Measurements from ENCODE around the gene MYO18A. TPM values are rescaled to one million over a fixed set of nuclear protein-coding genes. Genes with fewer than 3 reads are reported as not detected.

MYO18A gene
- total RNA-seq, 2 donors from 2014 or later, result 34.6 to 80.5 TPM

GRCh38 chr17:29093090-29093871 lies 86.9 kb downstream of the MYO18A start:
- H3K4me1 ChIP-seq (replicated peaks), result no peaks in the 10 kb centered on the region
- H3K36me3 ChIP-seq, result peaks cover 7 to 18% of the 10 kb centered on the region in 2 donors
- no peak overlapping the region for H3K4me3 ChIP-seq
- no peaks in the 10 kb centered on the region for H3K9me3 ChIP-seq
- no peak overlapping the region for H3K27ac ChIP-seq
- WGBS, result 94% methylated on average over 20 of the region's 20 CpGs
- TF ChIP-seq POLR2AphosphoS5 (IDR thresholded peaks at IDR 0.05), result no peak
- TF ChIP-seq POLR2A (IDR thresholded peaks at IDR 0.05), result no peak
- no peak for TF ChIP-seq CTCF (IDR thresholded peaks at IDR 0.05)
- intact Hi-C loops (cut with DNase I), result no loop called here
- no peak for DNase-seq (ENCODE audit: low spot score)
- H3K27me3 ChIP-seq (replicated peaks; ENCODE audit: insufficient read depth), result no peaks in the 10 kb centered on the region

- TF ChIP-seq CTCF (IDR thresholded peaks at IDR 0.05) (no peak), POLR2AphosphoS5 (IDR thresholded peaks at IDR 0.05) (peak; percentile 41)
- no peak overlapping the region for H3K27ac ChIP-seq
- WGBS, result 38% methylated on average over 13 of the region's 13 CpGs
- intact Hi-C loops (cut with DNase I), result no loop called here
- no peaks in the 10 kb centered on the region for H3K4me1 ChIP-seq (replicated peaks)
- peaks cover 0 to 19% of the 10 kb centered on the region in 2 donors for H3K36me3 ChIP-seq
- DNase-seq (ENCODE audit: low spot score), result peak; percentile 62
- H3K9me3 ChIP-seq, result no peaks in the 10 kb centered on the region
- no peak overlapping the region for H3K4me3 ChIP-seq
- no peaks in the 10 kb centered on the region for H3K27me3 ChIP-seq (replicated peaks; ENCODE audit: insufficient read depth)
Observed at GRCh38 chr17:29091606-29092289, 88.5 kb downstream of the MYO18A start.

- H3K27me3 ChIP-seq (replicated peaks; ENCODE audit: insufficient read depth), result no peaks in the 10 kb centered on the region
- no peaks in the 10 kb centered on the region for H3K4me1 ChIP-seq (replicated peaks)
- no peak for TF ChIP-seq CTCF (IDR thresholded peaks at IDR 0.05)
- no peak for TF ChIP-seq POLR2AphosphoS5 (IDR thresholded peaks at IDR 0.05)
- TF ChIP-seq POLR2A (IDR thresholded peaks at IDR 0.05), result no peak
- no peak overlapping the region for H3K27ac ChIP-seq
- intact Hi-C loops (cut with DNase I), result no loop called here
- 71% methylated on average over 12 of the region's 12 CpGs for WGBS
- no peaks in the 10 kb centered on the region for H3K9me3 ChIP-seq
- no peak overlapping the region for H3K4me3 ChIP-seq
- H3K36me3 ChIP-seq, result peaks cover 0 to 21% of the 10 kb centered on the region in 2 donors
- no peak for DNase-seq (ENCODE audit: low spot score)
Observed at GRCh38 chr17:29090750-29091605, 89.2 kb downstream of the MYO18A start.

GRCh38 chr17:29090108-29090507 lies 90.1 kb downstream of the MYO18A start:
- Histone ChIP-seq H3K4me3 (no peak overlapping the region), H3K27ac (no peak overlapping the region), H3K9me3 (no peaks in the 10 kb centered on the region), H3K27me3 (replicated peaks; ENCODE audit: insufficient read depth) (no peaks in the 10 kb centered on the region), H3K36me3 (peaks cover 0 to 26% of the 10 kb centered on the region in 2 donors), H3K4me1 (replicated peaks) (no peaks in the 10 kb centered on the region)
- DNase-seq (ENCODE audit: low spot score), result no peak
- 79% methylated on average over 4 of the region's 4 CpGs for WGBS
- TF ChIP-seq POLR2A (IDR thresholded peaks at IDR 0.05) (no peak), POLR2AphosphoS5 (IDR thresholded peaks at IDR 0.05) (no peak), CTCF (IDR thresholded peaks at IDR 0.05) (no peak)
- intact Hi-C loops (cut with DNase I), result no loop called here

Data from prostate gland (tissue), 2 donors.